ENCODE measurements around the gene MEF2D. TPM values are rescaled to one million over a fixed set of nuclear protein-coding genes. Genes with fewer than 3 reads are reported as not detected.
A peak's percentile ranks its signal among the peaks of the same experiment; 100 is the strongest.

The MEF2D gene
- total RNA-seq, 1 experiment from 2014 or later = 54.1 TPM

DNA sequence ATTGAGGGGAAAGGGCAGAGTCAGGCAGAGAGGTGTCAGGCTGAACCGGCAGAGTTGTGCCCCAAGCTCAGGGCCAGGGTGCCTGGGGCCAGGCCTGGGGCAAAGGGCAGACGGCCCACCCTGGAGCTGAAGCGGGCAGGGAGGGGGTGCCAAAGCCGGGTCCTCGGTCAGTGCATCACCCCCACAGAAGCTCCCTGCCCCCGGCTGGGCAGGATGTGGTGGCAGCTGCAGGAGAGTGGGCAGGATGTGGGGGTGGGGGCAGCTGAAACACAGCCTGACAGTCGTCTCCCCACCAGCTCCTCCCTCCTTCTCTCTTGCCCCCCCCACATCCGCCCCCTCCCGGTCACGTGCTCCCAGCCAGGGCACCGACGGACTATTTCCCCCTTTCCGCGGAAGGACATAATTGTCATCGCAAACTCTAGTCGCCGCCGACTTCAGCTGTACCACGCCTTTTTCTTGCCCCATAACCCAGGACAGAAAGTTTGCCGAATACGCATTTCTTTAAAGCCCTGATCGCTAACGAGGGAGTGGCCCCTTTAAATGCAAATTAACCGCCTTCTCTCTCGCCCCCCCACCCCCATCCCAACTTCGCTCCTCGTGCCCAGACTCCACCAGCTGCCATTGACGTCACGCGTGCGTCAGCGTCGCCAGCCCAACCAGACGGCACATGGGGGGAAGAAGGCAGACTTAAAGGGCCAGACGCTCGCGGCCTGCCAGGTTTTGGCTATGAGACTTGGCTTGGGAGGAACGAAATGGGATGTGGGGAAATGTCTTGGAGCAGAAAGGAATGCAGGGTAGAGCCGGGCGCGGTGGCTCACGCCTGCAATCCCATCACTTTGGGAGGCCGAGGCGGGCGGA lies 4.5 kb upstream of the MEF2D start:
- CTCF ChIA-PET = interaction anchor here (0.6 to 1.5 kb wide), 3 partner anchors 19 to 48 kb away, joined by 3 to 8 read pairs (median 5); no protein-coding TSS in a partner anchor
- peak; percentile 98 for DNase-seq
- H3K9me3 Mint-ChIP-seq (ENCODE audit: low read depth, unreplicated experiment) = no peaks in the 10 kb centered on the region
- peaks cover 47% of the 10 kb centered on the region for H3K4me1 Mint-ChIP-seq (ENCODE audit: low read depth, unreplicated experiment)
- TF ChIP-seq, protein P1, sequence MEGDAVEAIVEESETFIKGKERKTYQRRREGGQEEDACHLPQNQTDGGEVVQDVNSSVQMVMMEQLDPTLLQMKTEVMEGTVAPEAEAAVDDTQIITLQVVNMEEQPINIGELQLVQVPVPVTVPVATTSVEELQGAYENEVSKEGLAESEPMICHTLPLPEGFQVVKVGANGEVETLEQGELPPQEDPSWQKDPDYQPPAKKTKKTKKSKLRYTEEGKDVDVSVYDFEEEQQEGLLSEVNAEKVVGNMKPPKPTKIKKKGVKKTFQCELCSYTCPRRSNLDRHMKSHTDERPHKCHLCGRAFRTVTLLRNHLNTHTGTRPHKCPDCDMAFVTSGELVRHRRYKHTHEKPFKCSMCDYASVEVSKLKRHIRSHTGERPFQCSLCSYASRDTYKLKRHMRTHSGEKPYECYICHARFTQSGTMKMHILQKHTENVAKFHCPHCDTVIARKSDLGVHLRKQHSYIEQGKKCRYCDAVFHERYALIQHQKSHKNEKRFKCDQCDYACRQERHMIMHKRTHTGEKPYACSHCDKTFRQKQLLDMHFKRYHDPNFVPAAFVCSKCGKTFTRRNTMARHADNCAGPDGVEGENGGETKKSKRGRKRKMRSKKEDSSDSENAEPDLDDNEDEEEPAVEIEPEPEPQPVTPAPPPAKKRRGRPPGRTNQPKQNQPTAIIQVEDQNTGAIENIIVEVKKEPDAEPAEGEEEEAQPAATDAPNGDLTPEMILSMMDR (IDR thresholded peaks at IDR 0.05; ENCODE audit: unreplicated experiment) = no peak
- peak overlapping the region; percentile 97 for H3K27ac Mint-ChIP-seq (ENCODE audit: unreplicated experiment)
- peaks cover 58% of the 10 kb centered on the region for H3K36me3 Mint-ChIP-seq (ENCODE audit: insufficient read depth, unreplicated experiment)
- intact Hi-C loops (cut with micrococcal nuclease; ENCODE audit: unreplicated experiment) = loop anchor here (5.0 kb wide), 2 partner anchors 67 to 223 kb away; partner anchors contain the start of genes IQGAP3, SMG5 and TMEM79
- peaks cover 14% of the 10 kb centered on the region for H3K27me3 Mint-ChIP-seq (ENCODE audit: unreplicated experiment)
- BruUV-seq (replicated peaks) = no TSS peak
- H3K4me3 Mint-ChIP-seq (ENCODE audit: low read depth, unreplicated experiment) = peak overlapping the region; percentile 53

DNA sequence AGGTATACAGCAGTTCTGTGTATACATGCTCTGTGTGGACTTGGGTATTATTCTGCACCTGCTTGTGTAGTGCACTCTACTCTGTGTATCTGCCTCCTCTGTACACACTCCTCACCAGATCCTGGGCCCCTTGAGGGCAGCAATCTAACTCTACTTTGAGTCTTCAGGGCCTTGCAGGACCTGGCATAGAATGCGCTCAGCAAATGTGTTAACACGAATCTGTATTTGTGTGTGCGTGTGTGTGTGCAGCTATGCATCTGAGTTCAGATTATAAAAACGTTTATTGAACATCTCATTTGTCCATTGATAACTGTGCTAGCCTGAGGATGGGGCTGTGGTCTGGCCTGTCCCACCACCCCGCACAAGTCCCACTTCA lies 3.9 kb upstream of the MEF2D start:
- CTCF ChIA-PET = interaction anchor here (0.7 to 1.5 kb wide), 2 partner anchors 19 to 47 kb away, joined by 3 to 8 read pairs; no protein-coding TSS in a partner anchor
- Mint-ChIP-seq H3K27me3 (ENCODE audit: unreplicated experiment) (peaks cover 8% of the 10 kb centered on the region), H3K4me1 (ENCODE audit: low read depth, unreplicated experiment) (peaks cover 47% of the 10 kb centered on the region), H3K36me3 (ENCODE audit: insufficient read depth, unreplicated experiment) (peaks cover 64% of the 10 kb centered on the region), H3K4me3 (ENCODE audit: low read depth, unreplicated experiment) (peak overlapping the region; percentile 53), H3K27ac (ENCODE audit: unreplicated experiment) (peak overlapping the region; percentile 97), H3K9me3 (ENCODE audit: low read depth, unreplicated experiment) (no peaks in the 10 kb centered on the region)
- intact Hi-C loops (cut with micrococcal nuclease; ENCODE audit: unreplicated experiment) = loop anchor here (5.0 kb wide), 2 partner anchors 68 to 222 kb away; partner anchors contain the start of genes IQGAP3, SMG5 and TMEM79
- no peak for DNase-seq
- no TSS peak for BruUV-seq (replicated peaks)
- TF ChIP-seq, protein P1 (IDR thresholded peaks at IDR 0.05; ENCODE audit: unreplicated experiment) = no peak

DNA sequence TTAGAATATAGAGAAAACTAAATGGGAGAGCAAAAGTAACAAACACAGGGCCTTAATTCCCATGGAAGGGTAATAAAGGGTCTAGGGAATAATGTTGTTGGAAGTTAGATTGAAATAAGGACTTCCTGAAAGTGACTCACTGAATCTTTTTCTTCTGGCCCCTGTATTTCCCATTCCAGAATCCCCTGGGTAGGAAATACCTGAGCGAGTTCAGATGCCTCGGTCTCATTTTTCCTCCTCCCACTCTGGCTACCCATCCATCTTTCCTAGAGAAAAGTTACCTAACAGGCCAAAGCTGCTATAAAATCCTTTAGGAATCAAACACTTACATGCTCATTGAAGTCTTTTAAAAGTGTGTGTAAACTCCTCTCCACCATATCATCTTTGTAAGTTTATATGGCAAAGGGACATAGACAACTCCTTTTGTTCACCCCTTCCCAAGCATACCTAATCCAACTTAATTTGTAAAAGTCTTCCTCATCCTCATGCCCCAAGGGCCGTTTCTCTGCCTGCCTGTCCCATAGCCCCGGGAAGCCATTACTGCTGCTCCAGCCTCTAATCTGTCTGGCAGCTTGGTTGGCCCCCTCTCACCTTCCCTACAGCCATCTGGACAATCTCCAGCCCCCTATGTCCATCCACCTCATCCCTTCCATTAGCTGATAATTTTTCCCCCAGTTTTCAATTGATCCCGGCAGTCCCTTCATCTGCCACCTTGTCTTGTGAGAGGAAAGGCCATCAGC lies 3.3 kb upstream of the MEF2D start:
- no peaks in the 10 kb centered on the region for H3K9me3 Mint-ChIP-seq (ENCODE audit: low read depth, unreplicated experiment)
- peaks cover 70% of the 10 kb centered on the region for H3K36me3 Mint-ChIP-seq (ENCODE audit: insufficient read depth, unreplicated experiment)
- peak overlapping the region; percentile 88 for H3K4me3 Mint-ChIP-seq (ENCODE audit: low read depth, unreplicated experiment)
- peaks cover 47% of the 10 kb centered on the region for H3K4me1 Mint-ChIP-seq (ENCODE audit: low read depth, unreplicated experiment)
- BruUV-seq (replicated peaks) = no TSS peak
- no peak for DNase-seq
- peak overlapping the region; percentile 97 for H3K27ac Mint-ChIP-seq (ENCODE audit: unreplicated experiment)
- CTCF ChIA-PET = interaction anchor here (0.5 to 1.9 kb wide), 7 partner anchors 14 to 213 kb away, joined by 3 to 16 read pairs (median 4); no protein-coding TSS in a partner anchor
- intact Hi-C loops (cut with micrococcal nuclease; ENCODE audit: unreplicated experiment) = loop anchor here (1.0 to 5.0 kb wide), 3 partner anchors 47 to 222 kb away; partner anchors contain the start of genes IQGAP3, SMG5 and TMEM79
- TF ChIP-seq, protein P1 (IDR thresholded peaks at IDR 0.05; ENCODE audit: unreplicated experiment) = no peak
- peaks cover 2% of the 10 kb centered on the region for H3K27me3 Mint-ChIP-seq (ENCODE audit: unreplicated experiment)
